Mucosa of stomach (tissue), 1 donor: ENCODE data around the gene LCN10.
"Not testable (repeated sequence)": the region's sequence is repeated elsewhere in the genome, so short reads cannot be mapped to it uniquely, and the experiment has no call there.

Experiments
- H3K27me3 ChIP-seq: one replicate; pipeline ENCODE4 v1.7.0; 2013; ENCODE audit warnings: mild to moderate bottlenecking, low read length; ENCODE audit not compliant: control insufficient read depth, insufficient read depth
- H3K36me3 ChIP-seq: one replicate; pipeline ENCODE4 v1.7.0; 2013; ENCODE audit warnings: low read length; ENCODE audit not compliant: control insufficient read depth, insufficient read depth
- H3K4me1 ChIP-seq: one replicate; pipeline ENCODE4 v1.7.0; 2013; ENCODE audit warnings: mild to moderate bottlenecking, low read length; ENCODE audit not compliant: control insufficient read depth, insufficient read depth
- H3K4me3 ChIP-seq: one replicate; pipeline ENCODE4 v1.7.0; 2013; ENCODE audit warnings: low read length
- H3K9ac ChIP-seq: one replicate; pipeline ENCODE4 v1.7.0; 2013; ENCODE audit warnings: mild to moderate bottlenecking, low read length, moderate library complexity
- H3K9me3 ChIP-seq: one replicate; pipeline ENCODE4 v1.7.0; 2013; ENCODE audit warnings: mild to moderate bottlenecking, low read length, moderate library complexity; ENCODE audit not compliant: control insufficient read depth
- donor health status: Pancreatic carcinoma.

LCN10 gene

GRCh38 chr9:136784249-136784996 is 41.7 kb upstream of the LCN10 start:
- Histone ChIP-seq H3K9me3 (no peaks in the 10 kb centered on the region), H3K9ac (no peak overlapping the region), H3K27me3 (no peaks in the 10 kb centered on the region), H3K36me3 (no peaks in the 10 kb centered on the region), H3K4me3 (no peak overlapping the region), H3K4me1 (peaks cover 8% of the 10 kb centered on the region)

- Histone ChIP-seq H3K36me3 (no peaks in the 10 kb centered on the region), H3K27me3 (no peaks in the 10 kb centered on the region), H3K9ac (no peak overlapping the region), H3K4me1 (no peaks in the 10 kb centered on the region), H3K9me3 (no peaks in the 10 kb centered on the region), H3K4me3 (no peak overlapping the region)
Observed at GRCh38 chr9:136782452-136782851, 39.7 kb upstream of the LCN10 start.

DNA sequence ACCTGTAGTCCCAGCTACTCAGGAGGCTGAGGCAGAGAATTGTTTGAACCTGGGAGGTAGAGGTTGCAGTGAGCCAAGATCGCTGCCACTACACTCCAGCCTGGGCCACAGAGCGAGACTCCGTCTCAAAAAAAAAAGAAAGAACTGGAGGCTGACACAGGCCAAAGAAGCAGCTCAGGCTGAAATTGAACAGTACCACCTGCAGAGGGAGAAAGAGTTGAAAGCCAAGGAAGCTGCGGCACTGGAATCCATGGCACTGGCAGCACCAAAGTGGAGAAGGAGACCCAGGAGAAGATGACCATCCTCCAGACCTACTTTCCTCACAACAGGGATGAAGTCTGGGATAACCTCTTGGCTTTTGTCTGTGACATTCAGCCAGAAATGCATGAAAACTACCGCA is 37.1 kb upstream of the LCN10 start:
- Histone ChIP-seq H3K9ac (no peak overlapping the region), H3K4me1 (no peaks in the 10 kb centered on the region), H3K9me3 (no peaks in the 10 kb centered on the region), H3K36me3 (no peaks in the 10 kb centered on the region), H3K4me3 (no peak overlapping the region), H3K27me3 (no peaks in the 10 kb centered on the region)

DNA sequence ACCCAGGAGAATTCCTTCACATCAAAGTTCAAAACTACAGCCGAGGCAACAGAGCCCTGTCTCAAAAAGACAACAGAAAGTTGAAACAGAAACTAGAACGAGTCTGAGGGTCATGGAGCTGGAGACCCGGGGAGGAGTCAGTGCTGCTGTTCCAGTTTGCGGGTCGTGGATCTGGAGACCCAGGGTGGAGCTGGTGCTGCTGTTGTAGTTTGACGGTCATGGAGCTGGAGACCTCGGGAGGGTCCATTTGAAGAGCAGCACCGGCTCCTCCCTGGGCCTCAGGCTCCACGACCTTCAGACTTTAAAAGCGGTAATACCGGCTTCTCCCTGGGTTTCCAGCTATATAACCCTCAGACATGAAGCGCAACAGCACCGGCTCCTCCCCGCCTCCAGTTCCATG is 34.6 kb upstream of the LCN10 start:
- Histone ChIP-seq H3K4me3 (no peak overlapping the region), H3K4me1 (no peaks in the 10 kb centered on the region), H3K9ac (no peak overlapping the region), H3K9me3 (no peaks in the 10 kb centered on the region), H3K36me3 (no peaks in the 10 kb centered on the region), H3K27me3 (no peaks in the 10 kb centered on the region)

DNA sequence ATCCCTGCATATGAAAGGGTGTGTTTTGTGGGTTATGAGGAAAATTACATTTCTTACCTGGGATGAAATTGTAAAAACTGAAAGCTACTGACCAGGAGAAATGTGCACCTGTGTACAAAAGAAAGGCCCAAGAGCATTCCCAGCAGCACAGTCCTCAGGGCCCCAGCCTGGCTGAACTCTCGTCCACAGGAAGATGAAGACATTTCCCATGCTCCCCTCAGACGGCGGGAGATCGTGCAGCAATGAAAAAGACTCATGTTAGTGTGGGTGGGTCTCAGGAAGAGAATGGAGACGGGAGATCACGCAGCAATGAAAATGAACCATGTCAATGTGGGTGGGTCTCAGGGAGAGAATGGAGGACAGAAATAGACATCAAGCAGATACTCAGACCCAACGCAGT is 34.2 kb upstream of the LCN10 start:
- no peak overlapping the region for H3K9ac ChIP-seq
- H3K9me3 ChIP-seq = no peaks in the 10 kb centered on the region
- H3K27me3 ChIP-seq = no peaks in the 10 kb centered on the region
- H3K36me3 ChIP-seq = no peaks in the 10 kb centered on the region
- H3K4me3 ChIP-seq = no peak overlapping the region
- H3K4me1 ChIP-seq = no peaks in the 10 kb centered on the region

GRCh38 chr9:136775191-136775590 is 32.5 kb upstream of the LCN10 start:
- Histone ChIP-seq H3K36me3 (no peaks in the 10 kb centered on the region), H3K27me3 (no peaks in the 10 kb centered on the region), H3K4me3 (no peak overlapping the region), H3K9ac (no peak overlapping the region), H3K4me1 (no peaks in the 10 kb centered on the region), H3K9me3 (no peaks in the 10 kb centered on the region)

DNA sequence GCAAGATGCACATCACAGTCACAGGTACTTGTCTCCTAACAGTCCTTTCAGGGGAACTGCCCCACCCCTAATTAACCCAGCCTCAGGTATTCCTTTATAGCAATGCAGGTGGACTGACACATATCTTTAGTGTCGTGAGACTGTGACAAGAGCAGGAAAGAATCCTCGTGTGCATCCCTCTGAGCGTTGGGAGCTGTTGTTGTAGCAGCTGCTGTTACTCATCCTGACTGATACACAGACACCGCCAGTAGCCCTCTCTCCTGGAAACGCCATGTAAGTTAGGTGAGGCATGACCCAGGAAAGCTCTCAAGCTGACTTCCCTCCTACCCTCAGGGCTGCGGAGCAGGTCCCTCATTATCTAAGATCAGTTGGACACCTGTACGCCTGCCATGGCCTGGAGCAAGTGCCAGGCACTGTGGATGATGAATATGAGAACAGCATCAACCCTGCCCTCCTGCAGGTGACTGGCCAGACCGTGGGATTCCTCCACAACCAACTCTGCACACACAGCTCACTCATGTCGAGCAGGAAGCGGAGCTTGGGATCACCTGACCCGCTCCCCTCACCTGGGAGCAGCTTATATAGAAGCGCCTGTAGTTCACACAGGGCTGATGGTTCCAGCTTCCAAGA is 31.8 kb upstream of the LCN10 start:
- H3K4me1 ChIP-seq = peaks cover 3% of the 10 kb centered on the region
- H3K27me3 ChIP-seq = no peaks in the 10 kb centered on the region
- H3K36me3 ChIP-seq = no peaks in the 10 kb centered on the region
- H3K4me3 ChIP-seq = no peak overlapping the region
- H3K9ac ChIP-seq = no peak overlapping the region
- no peaks in the 10 kb centered on the region for H3K9me3 ChIP-seq

- Histone ChIP-seq H3K9me3 (no peaks in the 10 kb centered on the region), H3K4me3 (no peak overlapping the region), H3K36me3 (no peaks in the 10 kb centered on the region), H3K4me1 (peaks cover 3% of the 10 kb centered on the region), H3K27me3 (no peaks in the 10 kb centered on the region), H3K9ac (no peak overlapping the region)
Observed at GRCh38 chr9:136773386-136774044, 30.8 kb upstream of the LCN10 start.

DNA sequence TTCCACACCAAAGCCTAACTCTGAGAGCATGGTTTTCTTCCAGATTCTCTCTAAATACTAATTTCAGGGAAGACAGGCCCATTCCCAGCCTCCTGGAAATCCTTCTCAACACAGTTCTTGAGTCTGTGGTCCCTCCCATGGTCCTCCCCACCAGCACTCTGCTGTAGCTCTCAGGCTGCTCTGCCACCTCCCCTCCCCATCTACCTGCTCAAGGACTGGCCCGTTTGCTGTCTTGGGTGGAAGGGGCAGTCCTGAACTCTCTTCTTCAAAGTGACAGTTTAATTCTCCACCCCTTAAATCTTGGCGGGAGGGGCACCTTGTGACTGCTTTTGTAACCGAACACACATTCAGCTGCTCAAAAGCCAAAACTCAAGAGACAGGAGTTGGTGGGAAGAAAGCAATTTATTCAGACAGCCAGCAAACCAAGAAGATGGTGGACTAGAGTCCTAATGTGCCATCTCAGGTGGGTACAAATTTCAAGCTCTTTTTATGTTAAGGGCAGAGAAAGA is 29.2 kb upstream of the LCN10 start:
- Histone ChIP-seq H3K36me3 (no peaks in the 10 kb centered on the region), H3K9me3 (no peaks in the 10 kb centered on the region), H3K27me3 (peaks cover 6% of the 10 kb centered on the region), H3K9ac (no peak overlapping the region), H3K4me1 (peaks cover 3% of the 10 kb centered on the region), H3K4me3 (no peak overlapping the region)

GRCh38 chr9:136769710-136770191 is 27.0 kb upstream of the LCN10 start:
- Histone ChIP-seq H3K36me3 (no peaks in the 10 kb centered on the region), H3K4me1 (peaks cover 3% of the 10 kb centered on the region), H3K9me3 (no peaks in the 10 kb centered on the region), H3K9ac (no peak overlapping the region), H3K27me3 (peaks cover 9% of the 10 kb centered on the region), H3K4me3 (no peak overlapping the region)

DNA sequence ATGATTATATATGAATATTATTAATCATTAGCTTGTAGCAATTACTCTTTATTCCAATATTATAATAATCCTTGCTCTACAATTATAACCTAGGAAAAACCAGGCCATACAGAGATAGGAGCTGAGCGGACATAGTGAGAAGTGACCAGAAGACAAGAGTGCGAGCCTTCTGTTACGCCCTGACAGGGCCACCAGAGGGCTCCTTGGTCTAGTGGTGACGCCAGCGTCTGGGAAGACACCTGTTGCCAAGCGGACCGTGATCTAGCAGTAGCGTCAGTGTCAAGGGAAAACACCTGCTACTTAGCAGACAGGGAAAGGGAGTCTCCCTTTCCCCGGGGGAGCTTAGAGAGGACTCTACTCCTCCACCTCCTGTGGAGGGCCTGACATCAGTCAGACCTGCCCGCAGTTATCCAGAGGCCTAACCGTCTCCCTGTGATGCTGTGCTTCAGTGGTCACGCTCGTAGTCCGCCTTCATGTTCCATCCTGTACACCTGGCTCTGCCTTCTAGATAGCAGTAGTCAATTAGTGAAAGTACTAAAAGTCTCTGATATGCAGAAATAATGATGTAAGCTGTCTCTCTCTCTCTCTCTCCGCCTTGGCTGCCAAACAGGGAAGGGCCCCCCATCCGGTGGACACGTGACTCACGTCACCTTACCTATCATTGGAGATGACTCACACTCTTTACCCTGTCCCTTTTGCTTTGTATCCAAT is 23.8 kb upstream of the LCN10 start:
- H3K4me3 ChIP-seq, H3K9ac ChIP-seq, H3K9me3 ChIP-seq, H3K4me1 ChIP-seq, H3K36me3 ChIP-seq: not testable (repeated sequence)
- H3K27me3 ChIP-seq = peaks cover 23% of the 10 kb centered on the region
